SK-N-SH (cell line): ENCODE data around the gene KCTD17. TPM values are rescaled to one million over a fixed set of nuclear protein-coding genes. Genes with fewer than 3 reads are reported as not detected.

Experiments used
- CTCF ChIA-PET: fragments of 300-600, 350-600 bp; formaldehyde crosslinking; extraction: SDS; loops from one replicate; lab custom pipeline; 2021; lab: Yijun Ruan, JAX
- POLR2A ChIA-PET: fragments of 350-600 bp; sonication (Branson Sonifier 250); formaldehyde crosslinking; extraction: SDS; loops from one replicate; lab custom pipeline; 2020; ENCODE audit warnings: antibody characterized with exemption, inconsistent platforms; lab: Yijun Ruan, JAX
- DNase-seq: peaks from one replicate; pipeline ENCODE4 v3.0.0; 2012
- H2AFZ ChIP-seq: fragments of 200-600 bp; sonication (generic); 2 replicates; pipeline ENCODE4 v1.8.1; 2016; ENCODE audit warnings: antibody characterized with exemption, mild to moderate bottlenecking, low read depth
- H3F3A ChIP-seq: fragments of 200-600 bp; sonication (generic); replicated peaks from 2 replicates; pipeline ENCODE3; 2016; ENCODE audit warnings: antibody characterized with exemption, mild to moderate bottlenecking; ENCODE audit not compliant: insufficient read depth
- H3K27ac ChIP-seq, 2 experiments: fragments of 200-500 bp in 1 of 2; fragments of 200-600 bp in 1 of 2; sonication (Bioruptor generic) in 1 of 2; sonication (generic), shearing (Covaris generic) in 1 of 2; 2 replicates each; pipeline versions ENCODE4 v1.5.1 to v1.6.1; 2014 to 2016; ENCODE audit warnings: low read depth in 2 of 2, inconsistent platforms in 1 of 2, low read length in 1 of 2, mild to moderate bottlenecking in 1 of 2, mixed read lengths in 1 of 2
- H3K27me3 ChIP-seq: fragments of 200-600 bp; sonication (generic), shearing (Covaris generic); 2 replicates; pipeline ENCODE4 v1.6.1; 2016; ENCODE audit warnings: mixed run types; ENCODE audit not compliant: insufficient read depth
- H3K36me3 ChIP-seq, 2 experiments: fragments of 200-500 bp in 1 of 2; fragments of 200-600 bp in 1 of 2; sonication (Bioruptor generic) in 1 of 2; sonication (generic) in 1 of 2; replicated peaks in 1 of 2; 2 replicates each; pipeline versions ENCODE3 to v1.5.1; 2014 to 2016; ENCODE audit warnings: low read length in 1 of 2, mild to moderate bottlenecking in 1 of 2; ENCODE audit not compliant: insufficient read depth in 2 of 2, control insufficient read depth in 1 of 2
- H3K4me1 ChIP-seq, 2 experiments: fragments of 200-500 bp in 1 of 2; fragments of 200-600 bp in 1 of 2; sonication (Bioruptor generic) in 1 of 2; sonication (generic), shearing (Covaris generic) in 1 of 2; 2 replicates each; pipeline versions ENCODE4 v1.5.1 to v1.6.1; 2014 to 2016; ENCODE audit warnings: low read depth in 1 of 2, low read length in 1 of 2, mixed run types in 1 of 2; ENCODE audit not compliant: insufficient read depth in 2 of 2, control insufficient read depth in 1 of 2
- H3K4me2 ChIP-seq: fragments of 200-600 bp; sonication (generic), shearing (Covaris generic); 2 replicates; pipeline ENCODE4 v1.6.1; 2017; ENCODE audit warnings: mixed run types
- H3K4me3 ChIP-seq, 2 experiments: fragments of 200-500 bp in 1 of 2; fragments of 200-600 bp in 1 of 2; sonication (Bioruptor generic) in 1 of 2; sonication (generic), shearing (Covaris generic) in 1 of 2; 2 replicates each; pipeline versions ENCODE4 v1.5.1 to v1.8.1; 2014 to 2016; ENCODE audit warnings: low read depth in 2 of 2, inconsistent platforms in 1 of 2, low read length in 1 of 2, mild to moderate bottlenecking in 1 of 2, mixed read lengths in 1 of 2, moderate library complexity in 1 of 2
- H3K79me2 ChIP-seq: fragments of 200-600 bp; sonication (generic); 2 replicates; pipeline ENCODE4 v1.8.1; 2017; ENCODE audit warnings: mild to moderate bottlenecking; ENCODE audit not compliant: insufficient read depth
- H3K9ac ChIP-seq: fragments of 200-600 bp; sonication (generic); 2 replicates; pipeline ENCODE4 v1.6.1; 2017; ENCODE audit warnings: mixed run types
- H3K9me2 ChIP-seq: fragments of 200-600 bp; sonication (generic); 2 replicates; pipeline ENCODE4 v1.6.1; 2017; ENCODE audit warnings: mixed run types
- H3K9me3 ChIP-seq: fragments of 200-600 bp; sonication (generic); 2 replicates; pipeline ENCODE4 v1.6.1; 2017; ENCODE audit warnings: mixed run types, mild to moderate bottlenecking, moderate library complexity
- H4K20me1 ChIP-seq: fragments of 200-600 bp; sonication (generic); 2 replicates; pipeline ENCODE4 v1.6.1; 2017; ENCODE audit warnings: mild to moderate bottlenecking, mixed run types; ENCODE audit not compliant: insufficient read depth
- CTCF ChIP-seq: fragments of 200-600 bp; sonication (generic); IDR thresholded peaks from 2 replicates; pipeline ENCODE4 v1.6.1; 2017; ENCODE audit warnings: antibody characterized with exemption, mild to moderate bottlenecking, moderate library complexity
- EP300 ChIP-seq, 2 experiments: IDR thresholded peaks; 2 replicates each; pipeline versions ENCODE4 v1.4.0 to v1.6.1; 2012; ENCODE audit warnings: borderline replicate concordance in 1 of 2, low read depth in 1 of 2, low read length in 1 of 2
- FOSL2 ChIP-seq: IDR thresholded peaks from 2 replicates; pipeline ENCODE4 v1.4.0; 2012; ENCODE audit warnings: low read depth, mild to moderate bottlenecking, moderate library complexity, borderline replicate concordance
- GABPA ChIP-seq: IDR thresholded peaks from 2 replicates; pipeline ENCODE4 v1.4.0; 2012; ENCODE audit warnings: low read depth, mild to moderate bottlenecking
- GATA2 ChIP-seq: sonication (generic); formaldehyde crosslinking; IDR thresholded peaks from 2 replicates; pipeline ENCODE4 v1.5.0; 2020; ENCODE audit warnings: mild to moderate bottlenecking, missing genetic modification reagents
- JUND ChIP-seq: IDR thresholded peaks from 2 replicates; pipeline ENCODE4 v1.4.0; 2012
- MAX ChIP-seq: IDR thresholded peaks from 2 replicates; pipeline ENCODE4 v1.4.0; 2012; ENCODE audit warnings: low read depth
- MXI1 ChIP-seq: IDR thresholded peaks from 2 replicates; pipeline ENCODE4 v1.6.1; 2012; ENCODE audit warnings: mild to moderate bottlenecking, low read depth, low read length, improper control_type of control experiment
- NFIC ChIP-seq: IDR thresholded peaks from 2 replicates; pipeline ENCODE4 v1.4.0; 2012; ENCODE audit warnings: borderline replicate concordance
- NRF1 ChIP-seq: IDR thresholded peaks from 2 replicates; pipeline ENCODE4 v1.6.1; 2012; ENCODE audit warnings: low read depth, mild to moderate bottlenecking, low read length
- RAD21 ChIP-seq: IDR thresholded peaks from 2 replicates; pipeline ENCODE4 v1.6.1; 2012; ENCODE audit warnings: mild to moderate bottlenecking, low read length
- RCOR1 ChIP-seq: fragments of 150-350 bp; IDR thresholded peaks from 2 replicates; pipeline ENCODE4 v1.6.1; 2017; ENCODE audit warnings: antibody characterized with exemption, low read length
- REST ChIP-seq: IDR thresholded peaks from 2 replicates; pipeline ENCODE4 v1.6.1; 2012; ENCODE audit warnings: mild to moderate bottlenecking, low read depth, low read length, moderate library complexity
- SIN3A ChIP-seq: IDR thresholded peaks from 2 replicates; pipeline ENCODE4 v1.6.1; 2012; ENCODE audit warnings: low read depth, mild to moderate bottlenecking, low read length, moderate library complexity, borderline replicate concordance
- SMC3 ChIP-seq: IDR thresholded peaks from 2 replicates; pipeline ENCODE4 v1.6.1; 2012; ENCODE audit warnings: low read depth, low read length, improper control_type of control experiment
- TAF1 ChIP-seq: IDR thresholded peaks from 2 replicates; pipeline ENCODE4 v1.6.1; 2012; ENCODE audit warnings: low read depth, mild to moderate bottlenecking, low read length, moderate library complexity, borderline replicate concordance
- TCF12 ChIP-seq: IDR thresholded peaks from 2 replicates; pipeline ENCODE4 v1.4.0; 2012
- TEAD4 ChIP-seq: IDR thresholded peaks from 2 replicates; pipeline ENCODE4 v1.4.0; 2012; ENCODE audit warnings: mild to moderate bottlenecking, borderline replicate concordance; ENCODE audit not compliant: insufficient read depth
- USF2 ChIP-seq: fragments of 150-350 bp; IDR thresholded peaks from 2 replicates; pipeline ENCODE4 v1.6.1; 2017; ENCODE audit warnings: antibody characterized with exemption, low read length, low read depth, borderline replicate concordance
- ZBTB33 ChIP-seq: IDR thresholded peaks from 2 replicates; pipeline ENCODE4 v1.4.0; 2012; ENCODE audit warnings: low read depth, borderline replicate concordance
- WGBS: methylation state at CpG from one replicate; pipeline ENCODE4 v1.1.6; 2017; ENCODE audit warnings: low lambda C conversion rate; 5-methylcytosine and 5-hydroxymethylcytosine counted together
- polyA plus RNA-seq, 3 experiments: library from polyadenylated mRNA; depleted of rRNA; stranded (reverse); fragments of >200 nt; gene quantifications; 2 replicates each; pipeline ENCODE4 v1.2.3, GENCODE V29; 2012

KCTD17 gene
- polyA plus RNA-seq, 1 of the 3 experiments (the other 2 are of a cell fraction): 57.8 TPM

- H3K36me3 ChIP-seq: peaks cover 0 to 53% of the 10 kb centered on the region in 2 experiments
- no peak overlapping the region for H3K4me3 ChIP-seq
- H3K9ac ChIP-seq: no peak overlapping the region
- ChIA-PET CTCF (interaction anchor here (1.2 to 1.4 kb wide), 3 partner anchors 9 to 32 kb away, joined by 3 read pairs; no protein-coding TSS in a partner anchor), POLR2A (no interaction called here)
- H3K27ac ChIP-seq: no peak overlapping the region
- WGBS: 96% methylated on average over 16 of the region's 20 CpGs
- no peaks in the 10 kb centered on the region for H3K9me3 ChIP-seq
- H3K27me3 ChIP-seq: no peaks in the 10 kb centered on the region
- no peaks in the 10 kb centered on the region for H4K20me1 ChIP-seq
- H2AFZ ChIP-seq: no peak overlapping the region
- no peak for DNase-seq
- no peak overlapping the region for H3K4me2 ChIP-seq
- no peaks in the 10 kb centered on the region for H3F3A ChIP-seq
- H3K4me1 ChIP-seq: peaks cover 0 to 10% of the 10 kb centered on the region in 2 experiments; a peak in 1 of 4 replicates
- H3K9me2 ChIP-seq: no peaks in the 10 kb centered on the region
- H3K79me2 ChIP-seq: peaks cover 16% of the 10 kb centered on the region; the same call in 1 of the 2 replicates
- TF ChIP-seq GABPA: no peak
- no peak for TF ChIP-seq RCOR1
- TF ChIP-seq NRF1: no peak
- TF ChIP-seq MXI1: no peak
- no peak for TF ChIP-seq SIN3A
- no peak for TF ChIP-seq EP300 (IDR thresholded peaks at IDR 0.05; ENCODE audit: borderline replicate concordance in 1 of 2, low read depth in 1 of 2, low read length in 1 of 2)
- TF ChIP-seq SMC3: no peak
- no peak for TF ChIP-seq RAD21
- no peak for TF ChIP-seq TEAD4
- TF ChIP-seq MAX: no peak
- TF ChIP-seq NFIC: no peak
- TF ChIP-seq TAF1: no peak
- TF ChIP-seq REST: no peak
- no peak for TF ChIP-seq CTCF
- TF ChIP-seq USF2: no peak
- TF ChIP-seq JUND: no peak
- no peak for TF ChIP-seq ZBTB33
- TF ChIP-seq FOSL2: no peak
- TF ChIP-seq TCF12: no peak
- no peak for TF ChIP-seq GATA2
These were observed 3.2 kb downstream of the KCTD17 start for GRCh38 chr22:37054600-37055365.
